ENCODE data around the gene S100G. TPM values are rescaled to one million over a fixed set of nuclear protein-coding genes. Genes with fewer than 3 reads are reported as not detected.
"Not testable (repeated sequence)": the region's sequence is repeated elsewhere in the genome, so short reads cannot be mapped to it uniquely, and the experiment has no call there.

S100G gene, protein sequence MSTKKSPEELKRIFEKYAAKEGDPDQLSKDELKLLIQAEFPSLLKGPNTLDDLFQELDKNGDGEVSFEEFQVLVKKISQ
- not detected in 2 replicates for total RNA-seq (2012; rRNA removed)

DNA sequence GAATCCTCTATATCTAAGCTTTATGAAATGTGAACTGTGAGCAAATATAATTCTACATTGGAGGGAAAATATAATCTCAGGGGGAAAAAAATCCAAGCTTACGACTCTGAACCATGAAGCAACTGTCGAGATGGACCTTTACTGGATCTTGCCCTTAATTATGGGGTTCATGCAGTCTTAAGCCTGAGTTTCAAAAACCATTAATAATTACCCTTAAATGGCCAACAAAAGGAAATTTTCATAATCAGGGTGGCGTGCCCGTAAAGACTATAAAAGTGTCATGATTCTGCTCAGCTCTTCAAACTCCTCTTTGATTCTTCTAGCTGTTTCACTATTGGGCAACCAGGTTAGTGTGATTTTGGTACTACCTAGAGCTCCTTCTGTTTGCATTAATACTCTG, at the start of gene S100G:
Gene S100G (plus strand): TSS at position 301 of the 400 bp plus-strand sequence. CDS start 849 bp downstream, outside the sequence.
- H3K27me3 ChIP-seq (ENCODE audit: control insufficient read depth, insufficient read depth, low read length) = no peaks in the 10 kb centered on the region
- no peak within 1 kb of the TSS for H3K4me3 ChIP-seq (ENCODE audit: low read length)
- H3K4me2 ChIP-seq (ENCODE audit: low read length) = no peak within 1 kb of the TSS
- peaks cover 10% of the 10 kb centered on the region for H3K4me1 ChIP-seq (ENCODE audit: control insufficient read depth, insufficient read depth, low read length)
- no peaks in the 10 kb centered on the region for H3K9me3 ChIP-seq (replicated peaks; ENCODE audit: low read length)
- no peak within 1 kb of the TSS for H3K9ac ChIP-seq (ENCODE audit: low read depth, low read length)
- no peaks in the 10 kb centered on the region for H3K36me3 ChIP-seq (ENCODE audit: insufficient read depth, low read length)

DNA sequence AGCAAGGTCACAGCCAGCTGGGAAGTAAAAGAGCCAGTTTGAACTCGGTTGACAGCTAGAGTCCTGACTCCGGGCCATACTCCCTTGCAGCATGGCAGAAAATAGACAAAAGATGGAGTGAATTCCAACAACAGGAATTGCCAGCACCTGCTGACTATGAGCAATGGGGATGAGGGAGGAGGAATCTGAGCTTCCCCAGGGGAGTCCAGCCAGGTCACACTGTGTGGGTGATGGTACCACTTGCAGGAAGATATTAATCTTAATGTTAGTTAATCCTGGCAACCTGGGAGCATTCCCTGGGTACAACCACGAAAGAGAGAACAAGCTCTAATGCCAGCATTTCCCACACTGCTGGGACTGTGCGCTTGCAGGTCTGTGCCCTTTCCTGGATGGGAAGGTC, 48.1 kb upstream of the S100G start:
- no peaks in the 10 kb centered on the region for H3K27me3 ChIP-seq (ENCODE audit: control insufficient read depth, insufficient read depth, low read length)

DNA sequence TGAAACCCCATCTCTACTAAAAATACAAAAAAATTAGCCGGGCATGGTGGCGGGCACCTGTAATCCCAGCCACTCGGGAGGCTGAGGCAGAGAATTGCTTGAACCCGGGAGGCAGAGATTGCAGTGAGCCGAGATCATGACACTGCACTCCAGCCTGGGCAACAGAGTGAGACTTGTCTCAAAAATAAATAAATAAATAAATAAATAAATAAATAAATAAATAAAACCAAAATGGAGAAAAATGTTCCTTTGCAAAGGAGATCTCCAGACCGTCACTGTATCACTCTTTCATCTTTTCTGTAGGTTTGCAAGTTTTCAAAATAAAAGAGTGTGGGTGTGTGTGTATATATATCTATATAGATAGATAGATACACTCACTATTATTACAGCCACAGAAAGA, 46.7 kb upstream of the S100G start:
- H3K9me3 ChIP-seq (replicated peaks; ENCODE audit: low read length); H3K4me2 ChIP-seq (ENCODE audit: low read length); H3K36me3 ChIP-seq (ENCODE audit: insufficient read depth, low read length); H3K9ac ChIP-seq (ENCODE audit: low read depth, low read length); H3K4me3 ChIP-seq (ENCODE audit: low read length); H3K27me3 ChIP-seq (ENCODE audit: control insufficient read depth, insufficient read depth, low read length): not testable (repeated sequence)
- H3K4me1 ChIP-seq (ENCODE audit: control insufficient read depth, insufficient read depth, low read length) = peaks cover 13% of the 10 kb centered on the region

More for the DNA sequence above, 48.1 kb upstream of the S100G start:
- H3K4me3 ChIP-seq (ENCODE audit: low read length) = no peak overlapping the region
- H3K36me3 ChIP-seq (ENCODE audit: insufficient read depth, low read length) = no peaks in the 10 kb centered on the region
- H3K4me2 ChIP-seq (ENCODE audit: low read length) = no peak overlapping the region
- no peaks in the 10 kb centered on the region for H3K9me3 ChIP-seq (replicated peaks; ENCODE audit: low read length)
- no peak overlapping the region for H3K9ac ChIP-seq (ENCODE audit: low read depth, low read length)
- H3K4me1 ChIP-seq (ENCODE audit: control insufficient read depth, insufficient read depth, low read length) = peaks cover 13% of the 10 kb centered on the region

DNA sequence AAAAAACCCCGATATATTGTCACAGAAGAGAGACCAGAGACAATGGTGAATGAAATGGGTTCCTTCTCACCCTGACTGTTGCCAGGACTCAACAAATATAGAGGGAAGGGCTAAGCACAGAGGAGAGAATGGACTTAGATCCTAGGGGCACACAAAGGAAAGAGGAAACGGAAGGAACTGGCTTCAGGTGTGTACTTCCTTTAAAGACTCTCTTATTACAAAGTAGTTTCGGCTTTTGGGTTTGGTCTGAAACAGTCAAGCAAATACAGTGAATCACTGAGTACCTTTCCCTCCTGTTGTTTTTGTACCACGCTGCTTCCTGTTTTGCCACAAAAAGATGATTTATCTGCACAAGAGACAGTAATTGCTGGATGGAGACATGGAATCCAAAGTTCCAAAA, 46.1 kb upstream of the S100G start:
- no peak overlapping the region for H3K9ac ChIP-seq (ENCODE audit: low read depth, low read length)
- no peak overlapping the region for H3K4me3 ChIP-seq (ENCODE audit: low read length)

DNA sequence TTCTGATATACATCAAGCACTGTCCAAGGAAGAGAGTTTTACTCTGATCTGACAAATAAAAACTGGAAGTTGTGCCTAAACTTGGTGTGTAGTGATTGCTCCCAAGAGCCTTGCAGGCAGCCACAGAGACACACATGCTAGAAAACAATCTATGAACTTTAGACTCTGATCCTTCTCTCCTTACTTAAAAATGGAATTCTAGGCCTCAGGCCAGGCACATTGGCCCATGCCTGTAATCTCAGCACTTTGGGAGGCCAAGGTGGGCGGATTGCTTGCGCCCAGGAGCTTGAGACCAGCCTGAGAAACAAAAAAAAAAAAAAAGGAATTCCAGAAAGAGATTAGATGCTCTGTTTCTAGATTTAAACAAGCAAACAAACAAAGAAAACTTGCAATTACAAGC, 45.6 kb upstream of the S100G start:
- Histone ChIP-seq H3K9ac (ENCODE audit: low read depth, low read length) (no peak overlapping the region), H3K4me3 (ENCODE audit: low read length) (no peak overlapping the region), H3K4me2 (ENCODE audit: low read length) (no peak overlapping the region), H3K27me3 (ENCODE audit: control insufficient read depth, insufficient read depth, low read length) (no peaks in the 10 kb centered on the region), H3K9me3 (replicated peaks; ENCODE audit: low read length) (no peaks in the 10 kb centered on the region), H3K4me1 (ENCODE audit: control insufficient read depth, insufficient read depth, low read length) (peaks cover 14% of the 10 kb centered on the region), H3K36me3 (ENCODE audit: insufficient read depth, low read length) (no peaks in the 10 kb centered on the region)

More for the DNA sequence above, 46.1 kb upstream of the S100G start:
- H3K4me1 ChIP-seq (ENCODE audit: control insufficient read depth, insufficient read depth, low read length) = peaks cover 13% of the 10 kb centered on the region
- no peaks in the 10 kb centered on the region for H3K36me3 ChIP-seq (ENCODE audit: insufficient read depth, low read length)
- no peaks in the 10 kb centered on the region for H3K9me3 ChIP-seq (replicated peaks; ENCODE audit: low read length)
- H3K27me3 ChIP-seq (ENCODE audit: control insufficient read depth, insufficient read depth, low read length) = no peaks in the 10 kb centered on the region
- H3K4me2 ChIP-seq (ENCODE audit: low read length) = no peak overlapping the region

DNA sequence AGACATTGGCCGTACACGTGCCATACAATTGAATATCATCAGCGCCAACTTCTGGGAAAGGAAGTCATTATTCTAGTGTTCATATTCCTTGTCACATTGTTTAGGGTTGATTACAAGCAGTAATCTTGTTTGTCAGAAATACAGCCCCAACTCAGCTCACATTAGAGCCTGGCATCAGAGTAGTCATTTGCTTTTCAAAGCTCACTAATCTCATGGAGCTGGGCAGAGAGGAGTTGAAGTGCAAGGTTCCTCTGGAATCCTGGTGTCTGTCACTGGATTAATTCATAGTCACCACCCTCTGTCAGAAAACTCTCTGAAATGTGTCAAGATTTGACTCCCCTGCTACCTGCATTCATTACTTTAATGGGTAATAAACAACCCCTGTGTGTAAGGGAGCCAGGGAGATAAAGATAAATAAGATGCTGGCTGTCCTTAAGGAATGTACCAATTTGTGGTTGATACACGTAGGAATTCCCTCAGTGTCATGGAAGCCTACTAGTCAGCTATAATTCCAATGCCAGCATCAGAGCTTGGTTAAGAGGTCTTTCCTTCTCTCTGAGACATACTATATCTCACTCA, 43.7 kb upstream of the S100G start:
- no peak overlapping the region for H3K4me2 ChIP-seq (ENCODE audit: low read length)
- no peak overlapping the region for H3K4me3 ChIP-seq (ENCODE audit: low read length)
- peaks cover 25% of the 10 kb centered on the region for H3K4me1 ChIP-seq (ENCODE audit: control insufficient read depth, insufficient read depth, low read length)
- H3K27me3 ChIP-seq (ENCODE audit: control insufficient read depth, insufficient read depth, low read length) = no peaks in the 10 kb centered on the region
- H3K9me3 ChIP-seq (replicated peaks; ENCODE audit: low read length) = no peaks in the 10 kb centered on the region
- H3K9ac ChIP-seq (ENCODE audit: low read depth, low read length) = no peak overlapping the region
- H3K36me3 ChIP-seq (ENCODE audit: insufficient read depth, low read length) = no peaks in the 10 kb centered on the region

DNA sequence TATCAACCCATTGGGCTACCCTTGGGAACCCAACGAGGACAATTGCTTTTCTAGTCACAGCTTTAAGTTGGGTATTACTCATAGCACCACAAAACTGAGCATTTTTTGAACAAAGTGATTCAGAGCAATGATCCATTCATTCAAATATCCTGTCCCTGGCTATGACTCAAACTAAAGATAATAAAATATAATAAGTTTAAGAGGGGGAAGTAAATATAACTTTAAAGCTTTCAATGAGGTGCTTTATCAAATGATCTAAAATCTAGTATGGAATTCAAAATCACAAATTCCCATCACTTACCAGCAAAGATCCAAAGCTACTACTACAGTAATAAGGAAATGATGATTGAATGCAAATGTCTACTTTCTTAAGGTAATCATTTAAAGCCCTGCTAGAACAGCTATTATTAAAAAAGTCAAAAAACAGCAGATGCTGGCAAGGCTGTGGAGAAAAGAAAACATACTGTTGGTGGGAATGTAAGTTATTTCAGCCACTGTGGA, 39.8 kb upstream of the S100G start:
- peak overlapping the region; percentile 27 for H3K9ac ChIP-seq (ENCODE audit: low read depth, low read length)
- H3K4me3 ChIP-seq (ENCODE audit: low read length) = no peak overlapping the region
- peak overlapping the region; percentile 42 for H3K4me2 ChIP-seq (ENCODE audit: low read length)
- peaks cover 12% of the 10 kb centered on the region for H3K4me1 ChIP-seq (ENCODE audit: control insufficient read depth, insufficient read depth, low read length)
- peaks cover 7% of the 10 kb centered on the region for H3K27me3 ChIP-seq (ENCODE audit: control insufficient read depth, insufficient read depth, low read length)
- no peaks in the 10 kb centered on the region for H3K9me3 ChIP-seq (replicated peaks; ENCODE audit: low read length)
- H3K36me3 ChIP-seq (ENCODE audit: insufficient read depth, low read length) = no peaks in the 10 kb centered on the region

GRCh38 chrX:16610654-16611053, 39.3 kb upstream of the S100G start:
- H3K27me3 ChIP-seq (ENCODE audit: control insufficient read depth, insufficient read depth, low read length); H3K9me3 ChIP-seq (replicated peaks; ENCODE audit: low read length); H3K9ac ChIP-seq (ENCODE audit: low read depth, low read length); H3K4me3 ChIP-seq (ENCODE audit: low read length); H3K36me3 ChIP-seq (ENCODE audit: insufficient read depth, low read length): not testable (repeated sequence)
- Histone ChIP-seq H3K4me1 (ENCODE audit: control insufficient read depth, insufficient read depth, low read length) (peaks cover 12% of the 10 kb centered on the region), H3K4me2 (ENCODE audit: low read length) (peak overlapping the region; percentile 42)

GRCh38 chrX:16612257-16612897, 37.6 kb upstream of the S100G start:
- Histone ChIP-seq H3K4me3 (ENCODE audit: low read length) (no peak overlapping the region), H3K36me3 (ENCODE audit: insufficient read depth, low read length) (peaks cover 3% of the 10 kb centered on the region), H3K9me3 (replicated peaks; ENCODE audit: low read length) (no peaks in the 10 kb centered on the region), H3K9ac (ENCODE audit: low read depth, low read length) (no peak overlapping the region), H3K4me2 (ENCODE audit: low read length) (no peak overlapping the region), H3K27me3 (ENCODE audit: control insufficient read depth, insufficient read depth, low read length) (peaks cover 7% of the 10 kb centered on the region), H3K4me1 (ENCODE audit: control insufficient read depth, insufficient read depth, low read length) (peaks cover 12% of the 10 kb centered on the region)

- H3K9ac ChIP-seq (ENCODE audit: low read depth, low read length) = no peak overlapping the region
- H3K4me1 ChIP-seq (ENCODE audit: control insufficient read depth, insufficient read depth, low read length) = no peaks in the 10 kb centered on the region
- no peaks in the 10 kb centered on the region for H3K9me3 ChIP-seq (replicated peaks; ENCODE audit: low read length)
- H3K4me3 ChIP-seq (ENCODE audit: low read length) = no peak overlapping the region
- H3K36me3 ChIP-seq (ENCODE audit: insufficient read depth, low read length) = peaks cover 3% of the 10 kb centered on the region
- peaks cover 7% of the 10 kb centered on the region for H3K27me3 ChIP-seq (ENCODE audit: control insufficient read depth, insufficient read depth, low read length)
- H3K4me2 ChIP-seq (ENCODE audit: low read length) = no peak overlapping the region
Measured at GRCh38 chrX:16617382-16617781, 32.6 kb upstream of the S100G start.

GRCh38 chrX:16618422-16618821, 31.5 kb upstream of the S100G start:
- Histone ChIP-seq H3K9me3 (replicated peaks; ENCODE audit: low read length) (no peaks in the 10 kb centered on the region), H3K36me3 (ENCODE audit: insufficient read depth, low read length) (peaks cover 3% of the 10 kb centered on the region)

DNA sequence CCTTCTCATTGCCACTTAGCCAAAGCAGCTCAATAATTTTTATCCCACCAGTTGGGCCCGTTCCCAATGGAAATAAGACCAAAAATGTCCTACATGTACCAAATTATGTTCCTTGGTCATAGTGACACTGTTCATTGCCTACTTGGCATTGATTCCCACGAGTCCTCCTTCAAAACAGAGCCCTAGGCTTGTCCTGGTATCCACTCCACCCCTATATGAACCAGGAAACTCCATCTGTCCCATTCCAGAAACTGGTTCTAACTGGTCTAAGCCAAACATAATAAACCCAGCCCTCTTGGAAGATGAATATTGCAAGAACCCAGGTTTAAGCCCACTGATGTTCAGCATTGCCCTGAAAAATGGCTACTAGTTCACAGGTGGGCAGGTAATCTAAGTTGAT, 30.9 kb upstream of the S100G start:
- Histone ChIP-seq H3K4me1 (ENCODE audit: control insufficient read depth, insufficient read depth, low read length) (no peaks in the 10 kb centered on the region), H3K27me3 (ENCODE audit: control insufficient read depth, insufficient read depth, low read length) (no peaks in the 10 kb centered on the region), H3K9me3 (replicated peaks; ENCODE audit: low read length) (no peaks in the 10 kb centered on the region), H3K36me3 (ENCODE audit: insufficient read depth, low read length) (peaks cover 3% of the 10 kb centered on the region), H3K9ac (ENCODE audit: low read depth, low read length) (no peak overlapping the region), H3K4me3 (ENCODE audit: low read length) (no peak overlapping the region), H3K4me2 (ENCODE audit: low read length) (no peak overlapping the region)

More at GRCh38 chrX:16618422-16618821, 31.5 kb upstream of the S100G start:
- Histone ChIP-seq H3K4me1 (ENCODE audit: control insufficient read depth, insufficient read depth, low read length) (no peaks in the 10 kb centered on the region), H3K9ac (ENCODE audit: low read depth, low read length) (no peak overlapping the region), H3K4me2 (ENCODE audit: low read length) (no peak overlapping the region), H3K27me3 (ENCODE audit: control insufficient read depth, insufficient read depth, low read length) (peaks cover 1% of the 10 kb centered on the region), H3K4me3 (ENCODE audit: low read length) (no peak overlapping the region)
